DMS114 treated with DMSO at 0.1 percent for 48 hours (cell line): ENCODE measurements around the gene PBRM1.
"Not testable (repeated sequence)": the region's sequence is repeated elsewhere in the genome, so short reads cannot be mapped to it uniquely, and the experiment has no call there.

Source experiments
- DNase-seq: peaks from one replicate; lab custom pipeline; 2025; ENCODE audit not compliant: unreplicated experiment; lab: John Stamatoyannopoulos, UW

Gene PBRM1

DNA sequence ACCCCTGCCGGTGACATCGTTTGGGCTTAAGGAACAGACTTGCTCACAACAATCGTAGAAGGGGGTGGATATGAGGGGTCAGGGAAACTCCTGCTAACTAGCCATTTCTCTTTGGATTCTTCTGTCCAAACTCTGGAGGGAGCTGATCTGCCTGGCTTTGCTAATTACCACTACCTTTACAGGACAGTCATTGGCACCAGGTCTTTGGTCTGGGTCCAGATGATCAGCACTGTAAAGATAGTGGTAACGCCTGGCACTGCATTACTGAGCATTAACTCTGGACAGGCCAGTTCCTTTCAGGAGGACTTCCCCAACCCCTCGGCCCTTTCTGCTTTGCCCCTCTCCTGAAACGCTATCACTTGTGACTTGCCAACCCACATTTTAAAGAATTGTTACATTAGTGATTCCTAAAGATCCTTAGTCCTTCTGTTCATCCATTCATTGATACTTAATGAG is 148.5 kb downstream of the PBRM1 start:
- no peak for DNase-seq

- DNase-seq, result peak; percentile 92
Measured at GRCh38 chr3:52536369-52537164, 149.1 kb downstream of the PBRM1 start, which contains the start of gene UQCC5. TSS of gene UQCC5 (plus strand) at chr3:52536605. CDS start at chr3:52536756, 151 bp downstream.

DNA sequence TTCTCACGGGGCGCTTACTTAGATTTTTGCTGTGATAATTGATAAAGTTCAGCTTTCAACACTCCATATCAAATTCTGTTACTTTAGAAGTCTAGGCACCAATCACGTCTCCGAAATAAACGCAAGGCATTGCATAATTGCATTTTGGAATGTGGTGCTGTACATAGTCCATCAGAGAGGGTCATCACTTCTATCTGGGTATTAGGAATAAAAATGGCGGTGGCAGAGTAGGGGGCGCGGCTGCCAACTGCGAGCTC is 149.7 kb downstream of the PBRM1 start:
- DNase-seq, result no peak

GRCh38 chr3:52535411-52536111 is 150.2 kb downstream of the PBRM1 start:
- no peak for DNase-seq

GRCh38 chr3:52534281-52535183 is 151.2 kb downstream of the PBRM1 start:
- DNase-seq, result peak; percentile 28

- DNase-seq, result peak; percentile 31
Measured at GRCh38 chr3:52533623-52534280, 152.0 kb downstream of the PBRM1 start, which contains the start of gene NT5DC2. TSS of gene NT5DC2 (minus strand) at chr3:52533857. CDS start at chr3:52533737, 120 bp downstream.

DNA sequence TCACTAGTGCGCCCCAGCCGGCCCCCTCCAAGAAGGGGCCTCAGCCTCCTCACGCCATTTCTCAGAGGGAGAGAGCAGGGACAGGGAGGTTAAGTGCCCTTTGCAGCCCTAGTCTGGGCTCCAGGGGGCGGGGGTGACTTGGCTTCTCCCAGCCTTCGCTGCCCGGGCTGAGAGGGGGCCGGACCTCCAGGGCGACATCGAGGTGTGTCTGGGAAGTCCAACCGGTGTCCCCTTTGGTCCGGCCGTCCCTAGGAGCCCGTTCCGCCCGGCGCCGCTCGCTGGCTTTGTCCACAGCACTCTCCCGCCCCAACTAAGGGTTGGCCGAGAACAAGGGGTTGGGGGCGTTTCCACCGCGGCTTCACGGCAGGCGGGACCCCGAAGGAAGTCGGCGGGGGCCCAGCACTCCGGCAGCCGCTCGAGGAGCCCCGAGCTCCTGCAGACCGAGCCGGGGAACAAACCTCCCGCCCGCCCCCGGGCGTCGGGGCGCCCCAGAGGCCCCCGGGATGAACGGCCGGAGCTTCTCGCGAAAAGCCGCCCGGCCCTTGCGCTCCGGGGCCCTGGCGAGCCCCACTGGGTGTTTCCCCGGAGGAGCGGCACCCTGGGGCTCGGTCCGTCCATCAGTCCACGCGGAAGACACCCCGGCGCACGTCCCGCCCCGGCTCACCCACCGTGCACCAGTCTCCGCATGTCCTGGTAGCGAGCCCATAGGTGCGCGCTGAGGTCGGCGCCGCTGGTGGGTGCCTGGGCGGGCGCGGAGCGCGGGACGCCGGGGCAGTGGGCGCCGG is 152.7 kb downstream of the PBRM1 start:
- no peak for DNase-seq

GRCh38 chr3:52532517-52532837 is 153.2 kb downstream of the PBRM1 start:
- no peak for DNase-seq

DNA sequence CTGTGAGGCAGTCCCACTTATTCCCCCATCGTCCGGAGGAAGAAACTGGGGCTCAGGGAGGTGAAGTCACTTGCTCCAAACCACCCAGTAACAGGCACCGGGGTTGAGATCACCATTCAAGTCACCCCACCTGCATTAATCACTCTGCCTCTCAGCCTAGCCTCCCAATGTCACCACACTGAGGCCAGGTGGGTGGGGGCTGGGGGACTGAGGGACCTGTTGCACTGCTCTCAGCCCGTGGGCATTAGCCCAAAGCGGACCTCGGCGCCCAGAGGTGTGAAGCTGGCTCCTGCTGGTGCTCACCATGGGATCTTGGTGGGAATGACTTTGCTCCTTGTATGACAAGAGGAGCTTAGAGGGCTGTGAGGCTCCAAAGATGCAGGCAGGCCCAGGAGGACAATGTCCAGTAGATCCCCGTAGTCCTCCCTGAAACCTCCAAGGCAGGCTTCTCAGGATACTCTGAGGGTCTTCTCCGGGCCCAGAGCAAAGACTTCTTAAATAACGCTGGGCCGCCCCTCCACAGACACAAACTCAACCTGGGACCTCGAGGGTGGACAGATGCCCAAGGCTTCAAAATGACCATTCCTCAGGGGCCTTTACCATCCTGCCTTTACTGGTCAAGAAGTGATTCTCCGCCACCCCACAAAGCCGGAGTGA is 153.7 kb downstream of the PBRM1 start:
- no peak for DNase-seq

DNA sequence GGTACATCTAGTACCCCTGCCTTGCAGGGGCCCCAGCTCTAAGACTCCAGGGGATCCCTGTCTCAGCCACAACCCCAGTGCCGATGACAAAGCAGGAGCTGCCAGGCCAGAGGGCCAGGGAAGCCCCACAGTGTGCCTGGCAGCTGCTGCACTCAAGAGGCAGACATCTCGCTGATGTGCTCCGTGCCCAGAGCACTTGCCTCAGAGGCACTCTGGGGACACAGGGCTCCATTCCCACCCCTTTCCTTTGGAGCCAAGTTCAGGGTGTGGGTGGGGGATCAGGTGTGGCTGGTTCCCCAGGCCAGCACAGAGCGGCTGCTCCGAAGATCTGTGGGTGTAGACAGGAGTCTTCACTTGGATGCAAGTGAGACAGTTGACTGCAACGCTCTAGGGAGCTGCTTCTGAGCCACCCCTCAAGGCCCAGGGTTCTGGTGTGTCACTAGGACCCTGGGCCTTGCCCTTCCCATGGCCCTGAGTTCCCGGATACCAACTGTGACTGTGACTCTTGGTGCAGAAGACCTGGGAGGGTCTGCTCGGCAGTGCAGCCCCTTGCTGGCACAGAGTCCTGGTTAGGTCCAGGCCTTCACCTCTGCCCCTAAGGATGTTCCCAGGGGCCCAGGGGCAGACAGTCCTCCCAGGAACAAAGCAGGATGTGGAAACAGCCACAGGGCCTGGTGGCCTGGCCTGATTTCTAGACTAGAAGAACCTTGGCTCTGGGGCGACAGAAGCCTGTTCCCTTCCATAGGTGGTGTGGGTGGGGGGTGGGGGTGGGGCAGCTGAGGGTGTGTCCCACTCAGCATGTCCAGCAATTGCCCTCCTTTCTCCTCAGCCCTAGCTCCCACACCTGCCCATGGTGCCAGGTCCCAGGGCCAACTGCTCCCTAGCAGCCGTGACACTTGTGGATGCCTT is 154.5 kb downstream of the PBRM1 start:
- no peak for DNase-seq

GRCh38 chr3:52529376-52530333 is 156.1 kb downstream of the PBRM1 start:
- DNase-seq, result no peak

DNA sequence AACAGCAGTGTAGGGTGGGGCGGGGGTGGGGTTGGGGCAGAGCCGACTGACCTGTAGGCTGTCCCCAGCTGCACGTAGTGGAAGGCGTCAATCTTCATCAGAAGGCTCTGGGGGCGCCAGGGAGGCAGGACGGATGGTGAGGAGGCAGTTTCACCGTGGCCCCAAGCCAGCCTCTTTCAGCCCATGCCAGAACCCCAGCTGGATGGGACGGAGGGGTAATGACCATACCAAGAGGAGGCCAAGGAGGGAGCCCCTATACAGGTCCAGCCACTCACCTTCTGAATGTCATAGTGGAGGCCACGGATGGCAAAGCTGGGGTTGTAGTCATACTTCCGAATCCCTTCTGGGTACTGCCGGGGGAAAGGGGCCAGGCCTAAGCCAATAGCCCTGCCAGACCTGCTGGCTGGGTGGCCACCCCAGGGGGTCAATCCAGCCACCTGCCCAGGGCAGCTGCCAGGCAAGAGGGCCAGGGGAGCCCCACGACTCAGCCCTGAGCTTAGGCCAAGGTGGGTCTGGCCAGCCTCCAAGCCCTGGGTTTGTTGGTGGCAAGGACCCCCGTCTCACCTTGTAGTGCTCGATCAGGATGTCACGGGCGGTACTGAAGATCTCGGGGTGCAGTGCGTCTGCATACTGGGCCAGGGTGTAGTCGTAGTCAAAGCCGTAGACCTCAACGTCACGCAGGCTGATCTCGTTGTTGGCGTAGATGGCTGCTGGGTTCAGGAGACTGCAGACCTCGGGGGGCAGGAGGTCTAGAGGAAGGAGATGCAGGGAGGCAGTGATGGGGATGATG is 156.9 kb downstream of the PBRM1 start:
- no peak for DNase-seq

DNA sequence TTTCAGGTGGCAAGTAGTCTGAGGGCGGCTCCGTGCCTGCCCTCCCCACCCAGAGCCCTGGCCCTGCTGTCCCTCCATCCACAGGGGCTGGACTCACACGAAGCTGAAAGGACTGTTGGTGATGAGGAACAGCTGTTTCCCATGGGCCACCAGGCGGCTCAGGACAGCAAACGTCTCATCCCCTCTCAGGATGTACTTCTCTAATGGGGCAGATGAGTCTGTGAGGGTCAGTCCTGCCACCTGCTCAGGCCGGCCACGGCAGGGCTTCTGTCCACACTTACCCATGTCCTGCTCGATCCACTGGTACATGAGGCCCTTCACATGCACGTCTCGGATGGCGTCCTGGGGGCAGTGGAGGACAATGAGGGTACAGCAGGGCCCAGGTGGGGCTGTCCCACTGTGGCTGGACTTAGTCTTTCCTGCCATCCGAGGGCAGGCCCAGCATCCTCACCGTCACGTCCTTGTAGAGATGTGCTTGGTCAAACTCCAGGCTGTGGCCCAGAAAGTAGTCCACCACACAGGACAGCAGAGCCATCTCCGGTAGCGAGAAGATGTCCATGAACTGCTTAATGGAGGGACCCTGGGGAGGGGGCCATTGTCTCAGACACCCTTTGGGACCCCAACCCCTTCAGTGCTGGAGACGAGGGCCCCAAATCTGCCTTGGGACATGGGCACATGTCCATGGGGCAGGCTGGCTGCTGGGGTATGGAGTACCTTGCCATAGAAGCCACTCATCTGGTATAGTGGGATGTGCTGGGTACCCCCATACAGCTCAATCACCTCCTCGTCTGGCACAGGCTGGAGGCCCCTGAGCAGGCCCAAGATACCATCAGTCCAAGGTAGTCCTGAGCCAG is 157.8 kb downstream of the PBRM1 start:
- DNase-seq, result no peak

DNA sequence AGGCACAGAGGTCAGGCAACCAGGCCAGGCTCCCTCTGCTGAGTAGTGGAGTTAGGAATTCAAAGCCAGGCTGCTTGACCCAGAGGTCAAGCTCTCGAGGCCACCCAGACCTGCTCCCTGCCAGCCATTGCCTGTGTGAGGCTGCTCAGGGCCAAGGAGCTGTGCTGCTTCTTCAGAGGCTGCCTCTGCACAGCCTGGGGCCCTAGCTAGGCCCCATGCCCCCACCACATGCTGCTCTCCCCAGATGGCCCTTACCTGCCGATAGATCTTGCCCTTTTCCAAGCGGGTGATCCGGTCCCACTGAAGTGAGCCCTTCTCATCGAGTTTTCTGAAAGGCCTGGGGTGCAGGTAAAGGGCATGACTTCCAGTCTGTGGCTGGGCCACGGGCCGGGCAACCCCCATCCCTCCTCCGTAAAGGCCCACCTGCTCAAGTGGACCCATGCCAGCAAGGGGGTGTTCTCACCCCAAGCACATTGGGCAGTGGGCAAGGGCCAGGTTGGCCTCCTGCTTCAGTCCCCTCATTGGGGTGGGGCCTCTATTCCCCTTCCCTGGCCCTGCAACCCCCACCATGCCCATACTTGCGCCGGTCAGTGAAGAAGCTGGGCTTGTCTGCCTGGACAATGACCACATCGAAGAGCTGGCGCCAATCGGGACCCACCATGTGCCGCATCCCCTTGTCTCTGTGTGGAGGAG is 158.5 kb downstream of the PBRM1 start:
- no peak for DNase-seq

DNA sequence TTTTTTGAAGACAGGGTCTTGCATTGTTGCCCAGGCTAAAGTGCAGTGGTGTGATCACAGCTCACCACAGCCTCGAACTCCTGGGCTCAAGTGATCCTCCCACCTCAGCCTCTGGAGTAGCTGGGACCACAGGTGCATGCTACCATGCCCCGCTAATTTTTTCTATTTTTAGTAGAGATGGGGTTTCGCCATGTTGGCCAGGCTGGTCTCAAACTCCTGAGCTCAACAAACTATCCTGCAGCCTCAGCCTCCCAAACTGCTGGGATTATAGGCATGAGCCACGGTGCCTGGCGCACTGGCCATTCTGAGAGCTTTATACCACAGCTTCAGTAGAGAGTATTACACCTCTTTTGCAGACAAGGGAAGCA is 159.1 kb downstream of the PBRM1 start:
- not testable (repeated sequence) for DNase-seq
